Measurements from ENCODE around the gene UNC93B1. TPM values are rescaled to one million over a fixed set of nuclear protein-coding genes. Genes with fewer than 3 reads are reported as not detected.

The UNC93B1 gene
- total RNA-seq, 1 donor from 2014 or later, result 15.9 TPM

- no peak overlapping the region for H3K4me3 Mint-ChIP-seq (ENCODE audit: unreplicated experiment)
- TF ChIP-seq CTCF (IDR thresholded peaks at IDR 0.05), result no peak
- no peak overlapping the region for H3K27ac Mint-ChIP-seq (ENCODE audit: unreplicated experiment)
- H3K9me3 Mint-ChIP-seq (ENCODE audit: low read depth), result no peaks in the 10 kb centered on the region
- DNase-seq (ENCODE audit: low spot score), result no peak
- no peaks in the 10 kb centered on the region for H3K36me3 Mint-ChIP-seq (ENCODE audit: low read depth)
- H3K27me3 Mint-ChIP-seq (ENCODE audit: low read depth), result no peaks in the 10 kb centered on the region
- peaks cover 15% of the 10 kb centered on the region for H3K4me1 Mint-ChIP-seq (ENCODE audit: low read depth)
These were observed 41.0 kb upstream of the UNC93B1 start for GRCh38 chr11:68044898-68045351.

- Mint-ChIP-seq H3K27ac (ENCODE audit: unreplicated experiment) (no peak overlapping the region), H3K9me3 (ENCODE audit: low read depth) (no peaks in the 10 kb centered on the region), H3K36me3 (ENCODE audit: low read depth) (no peaks in the 10 kb centered on the region), H3K27me3 (ENCODE audit: low read depth) (no peaks in the 10 kb centered on the region), H3K4me1 (ENCODE audit: low read depth) (peaks cover 18% of the 10 kb centered on the region), H3K4me3 (ENCODE audit: unreplicated experiment) (no peak overlapping the region)
- DNase-seq (ENCODE audit: low spot score), result peak; percentile 83
- peak; percentile 21 for TF ChIP-seq CTCF (IDR thresholded peaks at IDR 0.05)
These were observed 40.4 kb upstream of the UNC93B1 start for GRCh38 chr11:68044145-68044813.

- H3K4me1 Mint-ChIP-seq (ENCODE audit: low read depth), result peaks cover 20% of the 10 kb centered on the region
- no peaks in the 10 kb centered on the region for H3K27me3 Mint-ChIP-seq (ENCODE audit: low read depth)
- TF ChIP-seq CTCF (IDR thresholded peaks at IDR 0.05), result no peak
- H3K27ac Mint-ChIP-seq (ENCODE audit: unreplicated experiment), result no peak overlapping the region
- peak; percentile 83 for DNase-seq (ENCODE audit: low spot score)
- H3K9me3 Mint-ChIP-seq (ENCODE audit: low read depth), result no peaks in the 10 kb centered on the region
- no peak overlapping the region for H3K4me3 Mint-ChIP-seq (ENCODE audit: unreplicated experiment)
- no peaks in the 10 kb centered on the region for H3K36me3 Mint-ChIP-seq (ENCODE audit: low read depth)
These were observed 39.6 kb upstream of the UNC93B1 start for GRCh38 chr11:68043349-68044144.

- no peaks in the 10 kb centered on the region for H3K27me3 Mint-ChIP-seq (ENCODE audit: low read depth)
- no peaks in the 10 kb centered on the region for H3K36me3 Mint-ChIP-seq (ENCODE audit: low read depth)
- peaks cover 21% of the 10 kb centered on the region for H3K4me1 Mint-ChIP-seq (ENCODE audit: low read depth)
- DNase-seq (ENCODE audit: low spot score), result peak; percentile 87
- H3K4me3 Mint-ChIP-seq (ENCODE audit: unreplicated experiment), result no peak overlapping the region
- TF ChIP-seq CTCF (IDR thresholded peaks at IDR 0.05), result no peak
- no peak overlapping the region for H3K27ac Mint-ChIP-seq (ENCODE audit: unreplicated experiment)
- H3K9me3 Mint-ChIP-seq (ENCODE audit: low read depth), result no peaks in the 10 kb centered on the region
These were observed 39.1 kb upstream of the UNC93B1 start for GRCh38 chr11:68043029-68043348.

- Mint-ChIP-seq H3K27me3 (ENCODE audit: low read depth) (no peaks in the 10 kb centered on the region), H3K9me3 (ENCODE audit: low read depth) (no peaks in the 10 kb centered on the region), H3K36me3 (ENCODE audit: low read depth) (no peaks in the 10 kb centered on the region), H3K4me1 (ENCODE audit: low read depth) (peaks cover 24% of the 10 kb centered on the region), H3K27ac (ENCODE audit: unreplicated experiment) (peak overlapping the region; percentile 45), H3K4me3 (ENCODE audit: unreplicated experiment) (no peak overlapping the region)
- DNase-seq (ENCODE audit: low spot score), result peak; percentile 90
- no peak for TF ChIP-seq CTCF (IDR thresholded peaks at IDR 0.05)
These were observed 38.5 kb upstream of the UNC93B1 start for GRCh38 chr11:68042219-68043028.

All from chondrocyte (in vitro differentiated cells).